Thyroid gland (tissue), 4 donors: ENCODE data around the gene ZC3H12A. TPM values are rescaled to one million over a fixed set of nuclear protein-coding genes. Genes with fewer than 3 reads are reported as not detected.
A peak's percentile ranks its signal among the peaks of the same experiment; 100 is the strongest.

Experiments
- DNase-seq, 2 donors: peaks; one replicate each; pipeline ENCODE4 v3.0.0-alpha.2; 2019
- H3K27ac ChIP-seq, 3 donors: fragments of 200-600 bp; sonication (generic); 1 replicate in 2 of 3; 2 replicates in 1 of 3; pipeline ENCODE4 v1.5.1; 2016 to 2019; ENCODE audit warnings: mild to moderate bottlenecking in 1 of 3, moderate library complexity in 1 of 3
- H3K27me3 ChIP-seq: fragments of 200-600 bp; sonication (generic); one replicate; pipeline ENCODE4 v1.5.1; 2019
- H3K36me3 ChIP-seq, 2 donors: fragments of 200-600 bp; sonication (generic); one replicate each; pipeline ENCODE4 v1.5.1; 2016 to 2019
- H3K4me1 ChIP-seq, 2 donors: fragments of 200-600 bp; sonication (generic); one replicate each; pipeline ENCODE4 v1.5.1; 2017 to 2019
- H3K4me3 ChIP-seq, 3 donors: fragments of 200-600 bp; sonication (generic); replicated peaks in 1 of 3; 1 replicate in 2 of 3; 2 replicates in 1 of 3; pipeline ENCODE4 v1.5.1; 2016; ENCODE audit warnings: mild to moderate bottlenecking in 1 of 3
- H3K9me3 ChIP-seq: fragments of 200-600 bp; sonication (generic); one replicate; pipeline ENCODE4 v1.5.1; 2017
- CTCF ChIP-seq, 6 experiments: fragments of 200-600 bp in 3 of 6; fragments of 450-650 bp in 3 of 6; sonication (generic) in 3 of 6; IDR thresholded peaks; one replicate each; pipeline ENCODE4 v1.5.1; 2016 to 2019; ENCODE audit warnings: antibody characterized with exemption in 6 of 6, mild to moderate bottlenecking in 2 of 6, inconsistent platforms in 1 of 6, moderate library complexity in 1 of 6
- POLR2A ChIP-seq, 2 donors: fragments of 450-650 bp; IDR thresholded peaks; one replicate each; pipeline ENCODE4 v1.6.1; 2017; ENCODE audit warnings: antibody characterized with exemption in 2 of 2, mild to moderate bottlenecking in 2 of 2, moderate library complexity in 1 of 2
- WGBS, 2 donors: methylation state at CpG; one replicate each; pipeline ENCODE4 v1.1.5; 2017; 5-methylcytosine and 5-hydroxymethylcytosine counted together
- intact Hi-C: fragments of 100-400 bp; cut with DNase I; formaldehyde crosslinking; loops from one replicate; pipeline ENCODE4 v1.15.1; 2023
- total RNA-seq, 4 donors: library from RNA; depleted of rRNA; stranded (reverse); fragments of >200 nt; gene quantifications; one replicate each; pipeline ENCODE4 v1.2.3, GENCODE V29; 2016

ZC3H12A gene
- total RNA-seq, 4 donors from 2014 or later = 4.1 to 7.1 (median 5.1) TPM

- intact Hi-C loops = no loop called here
- peaks cover 3 to 6% of the 10 kb centered on the region in 2 donors for H3K36me3 ChIP-seq
- no peak for DNase-seq
- no peak for TF ChIP-seq POLR2A (IDR thresholded peaks at IDR 0.05)
- no peak for TF ChIP-seq CTCF (IDR thresholded peaks at IDR 0.05)
- peaks cover 50 to 64% of the 10 kb centered on the region in 2 donors for H3K4me1 ChIP-seq
- 39 to 44% methylated on average over 11 of the region's 12 CpGs for WGBS, 2 donors
- peak overlapping the region; percentile 51 to 87 (median 65) for H3K27ac ChIP-seq
- peak overlapping the region in 2 of 3 donors; percentile 25 to 83 for H3K4me3 ChIP-seq
- H3K9me3 ChIP-seq = no peaks in the 10 kb centered on the region
- H3K27me3 ChIP-seq = no peaks in the 10 kb centered on the region
Measured at GRCh38 chr1:37473431-37474045, 842 bp upstream of the ZC3H12A start.

- intact Hi-C loops = no loop called here
- WGBS, 2 donors = 7 to 10% methylated on average over 4 to 16 of the region's 38 CpGs
- peak in 1 of 2 donors; percentile 42 for DNase-seq
Measured at GRCh38 chr1:37474697-37475379, 458 bp downstream of the ZC3H12A start.

GRCh38 chr1:37475380-37476086 is 1.2 kb downstream of the ZC3H12A start:
- Histone ChIP-seq H3K9me3 (no peaks in the 10 kb centered on the region), H3K36me3 (peaks cover 9% of the 10 kb centered on the region in 2 donors), H3K27ac (peak overlapping the region; percentile 62 to 87 (median 86)), H3K27me3 (no peaks in the 10 kb centered on the region), H3K4me3 (peak overlapping the region in 2 of 3 donors; percentile 68 to 83), H3K4me1 (peaks cover 64 to 83% of the 10 kb centered on the region in 2 donors)
- no peak for DNase-seq
- intact Hi-C loops = no loop called here
- TF ChIP-seq POLR2A (IDR thresholded peaks at IDR 0.05) (no peak), CTCF (IDR thresholded peaks at IDR 0.05) (no peak)
- WGBS, 2 donors = 91 to 96% methylated on average over 9 of the region's 24 CpGs

More at GRCh38 chr1:37474697-37475379, 458 bp downstream of the ZC3H12A start:
- H3K27me3 ChIP-seq = no peaks in the 10 kb centered on the region
- TF ChIP-seq POLR2A (IDR thresholded peaks at IDR 0.05) (no peak), CTCF (IDR thresholded peaks at IDR 0.05) (no peak)
- H3K36me3 ChIP-seq = peaks cover 3 to 6% of the 10 kb centered on the region in 2 donors
- H3K27ac ChIP-seq = peak overlapping the region; percentile 62 to 87 (median 86)
- peaks cover 60 to 77% of the 10 kb centered on the region in 2 donors for H3K4me1 ChIP-seq
- no peaks in the 10 kb centered on the region for H3K9me3 ChIP-seq
- peak overlapping the region; percentile 67 to 83 (median 68) for H3K4me3 ChIP-seq

GRCh38 chr1:37476087-37476452 is 1.7 kb downstream of the ZC3H12A start:
- peak overlapping the region; percentile 62 to 87 (median 86) for H3K27ac ChIP-seq
- H3K36me3 ChIP-seq = peaks cover 14% of the 10 kb centered on the region in 2 donors
- 75 to 88% methylated on average over 8 to 9 of the region's 9 CpGs for WGBS, 2 donors
- no peak for DNase-seq
- H3K4me1 ChIP-seq = peaks cover 64 to 80% of the 10 kb centered on the region in 2 donors
- TF ChIP-seq POLR2A (IDR thresholded peaks at IDR 0.05) = no peak
- intact Hi-C loops = no loop called here
- peak overlapping the region in 1 of 3 donors; percentile 83 for H3K4me3 ChIP-seq
- H3K27me3 ChIP-seq = no peaks in the 10 kb centered on the region
- H3K9me3 ChIP-seq = no peaks in the 10 kb centered on the region

GRCh38 chr1:37476460-37477197 is 2.2 kb downstream of the ZC3H12A start:
- 30 to 34% methylated on average over 3 to 4 of the region's 5 CpGs for WGBS, 2 donors
- Histone ChIP-seq H3K27me3 (no peaks in the 10 kb centered on the region), H3K4me3 (peak overlapping the region in 1 of 3 donors; percentile 27), H3K4me1 (peaks cover 60 to 75% of the 10 kb centered on the region in 2 donors), H3K9me3 (no peaks in the 10 kb centered on the region), H3K36me3 (peaks cover 20% of the 10 kb centered on the region in 2 donors), H3K27ac (peak overlapping the region; percentile 62 to 87 (median 86))
- TF ChIP-seq CTCF (IDR thresholded peaks at IDR 0.05) (no peak), POLR2A (IDR thresholded peaks at IDR 0.05) (no peak)
- peak; percentile 36 to 50 for DNase-seq
- intact Hi-C loops = no loop called here
